Spleen (tissue), 7 donors: ENCODE results near the gene KIF17.

Experiments used
- POLR2A ChIP-seq, 3 donors: fragments of 450-650 bp; IDR thresholded peaks; one replicate each; pipeline ENCODE4 v1.5.1; 2017; ENCODE audit warnings: antibody characterized with exemption in 3 of 3, mild to moderate bottlenecking in 1 of 3
- TF ChIP-seq, protein P1 (sequence below), 11 experiments: fragments of 200-600 bp in 7 of 11; fragments of 450-650 bp in 4 of 11; sonication (generic) in 4 of 11; IDR thresholded peaks in 8 of 11; conservative IDR thresholded peaks in 3 of 11; 1 replicate in 7 of 11; 2 replicates in 4 of 11; pipeline versions ENCODE4 v1.4.0 to v1.8.0; 2016 to 2021; ENCODE audit warnings: antibody characterized with exemption in 11 of 11, inconsistent platforms in 4 of 11, mild to moderate bottlenecking in 1 of 11
- donor health status: DM: no; HTN: no; CAD: no; lungs with moderate emphysema.
- donor health status: DM: no; HTN: no; CAD: no.
- donor health status: DM: no; HTN: no; CAD: no.

- TF ChIP-seq, protein P1, sequence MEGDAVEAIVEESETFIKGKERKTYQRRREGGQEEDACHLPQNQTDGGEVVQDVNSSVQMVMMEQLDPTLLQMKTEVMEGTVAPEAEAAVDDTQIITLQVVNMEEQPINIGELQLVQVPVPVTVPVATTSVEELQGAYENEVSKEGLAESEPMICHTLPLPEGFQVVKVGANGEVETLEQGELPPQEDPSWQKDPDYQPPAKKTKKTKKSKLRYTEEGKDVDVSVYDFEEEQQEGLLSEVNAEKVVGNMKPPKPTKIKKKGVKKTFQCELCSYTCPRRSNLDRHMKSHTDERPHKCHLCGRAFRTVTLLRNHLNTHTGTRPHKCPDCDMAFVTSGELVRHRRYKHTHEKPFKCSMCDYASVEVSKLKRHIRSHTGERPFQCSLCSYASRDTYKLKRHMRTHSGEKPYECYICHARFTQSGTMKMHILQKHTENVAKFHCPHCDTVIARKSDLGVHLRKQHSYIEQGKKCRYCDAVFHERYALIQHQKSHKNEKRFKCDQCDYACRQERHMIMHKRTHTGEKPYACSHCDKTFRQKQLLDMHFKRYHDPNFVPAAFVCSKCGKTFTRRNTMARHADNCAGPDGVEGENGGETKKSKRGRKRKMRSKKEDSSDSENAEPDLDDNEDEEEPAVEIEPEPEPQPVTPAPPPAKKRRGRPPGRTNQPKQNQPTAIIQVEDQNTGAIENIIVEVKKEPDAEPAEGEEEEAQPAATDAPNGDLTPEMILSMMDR (IDR thresholded peaks at IDR 0.05 in 8 of 11, conservative IDR thresholded peaks at IDR 0.05 in 3 of 11) = no peak
- TF ChIP-seq POLR2A (IDR thresholded peaks at IDR 0.05) = no peak
These were observed 42.5 kb upstream of the KIF17 start for GRCh38 chr1:20760322-20760721.
